ENCODE data around the gene EPB41L4A. TPM values are rescaled to one million over a fixed set of nuclear protein-coding genes. Genes with fewer than 3 reads are reported as not detected.

Gene EPB41L4A
- total and polyA plus RNA-seq, 2 donors (not counting 1 experiment from before 2014, with no cell fraction given), result 0.23 to 0.50 TPM

DNA sequence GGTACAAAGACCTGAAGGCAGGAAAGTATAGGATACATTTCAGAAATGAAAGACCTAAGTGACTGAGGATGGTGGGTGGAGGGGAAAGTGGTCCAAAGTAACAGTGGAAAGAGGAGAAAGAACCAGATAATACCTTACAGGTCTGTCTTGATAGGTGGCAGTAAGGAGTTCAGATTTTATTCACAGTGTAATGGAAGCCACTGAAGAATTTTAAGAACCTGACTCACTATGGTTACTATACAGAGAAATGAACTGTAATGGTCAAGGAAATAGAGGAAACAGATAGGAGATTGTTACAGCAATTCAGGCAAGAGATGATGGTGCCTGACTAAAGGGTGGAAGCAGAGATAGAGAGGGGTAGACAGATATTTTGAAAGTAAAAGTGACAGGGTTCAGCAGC, 46.5 kb downstream of the EPB41L4A start:
- Histone ChIP-seq H3K4me1 (ENCODE audit: control insufficient read depth, extremely low read depth, insufficient read depth, low read length) (no peaks in the 10 kb centered on the region), H3K36me3 (ENCODE audit: control insufficient read depth, insufficient read depth, low read length) (no peaks in the 10 kb centered on the region), H3K9ac (ENCODE audit: insufficient read depth, low read length) (no peak overlapping the region), H4K20me1 (ENCODE audit: control insufficient read depth, extremely low read depth, insufficient read depth, low read length) (no peaks in the 10 kb centered on the region), H3K4me3 (replicated peaks in 1 of 4; ENCODE audit: control extremely low read depth in 1 of 4, insufficient read depth in 1 of 4, low read depth in 3 of 4, low read length in 4 of 4) (no peak overlapping the region), H3K4me2 (ENCODE audit: extremely low read depth, insufficient read depth, low read length) (no peak overlapping the region), H2AFZ (ENCODE audit: low read length) (no peak overlapping the region), H3K27ac (ENCODE audit: insufficient read depth, low read length) (no peak overlapping the region), H3K9me3 (ENCODE audit: control insufficient read depth, insufficient read depth, low read depth, low read length) (no peaks in the 10 kb centered on the region), H3K27me3 (ENCODE audit: control insufficient read depth, insufficient read depth, low read length) (no peaks in the 10 kb centered on the region), H3K79me2 (ENCODE audit: control insufficient read depth, insufficient read depth, low read length) (no peaks in the 10 kb centered on the region)
- DNase-seq (ENCODE audit: low read depth in 2 of 2), result no peak
- TF ChIP-seq EZH2 (IDR thresholded peaks at IDR 0.05; ENCODE audit: low read length, missing control alignments), result no peak
- TF ChIP-seq, protein P1, sequence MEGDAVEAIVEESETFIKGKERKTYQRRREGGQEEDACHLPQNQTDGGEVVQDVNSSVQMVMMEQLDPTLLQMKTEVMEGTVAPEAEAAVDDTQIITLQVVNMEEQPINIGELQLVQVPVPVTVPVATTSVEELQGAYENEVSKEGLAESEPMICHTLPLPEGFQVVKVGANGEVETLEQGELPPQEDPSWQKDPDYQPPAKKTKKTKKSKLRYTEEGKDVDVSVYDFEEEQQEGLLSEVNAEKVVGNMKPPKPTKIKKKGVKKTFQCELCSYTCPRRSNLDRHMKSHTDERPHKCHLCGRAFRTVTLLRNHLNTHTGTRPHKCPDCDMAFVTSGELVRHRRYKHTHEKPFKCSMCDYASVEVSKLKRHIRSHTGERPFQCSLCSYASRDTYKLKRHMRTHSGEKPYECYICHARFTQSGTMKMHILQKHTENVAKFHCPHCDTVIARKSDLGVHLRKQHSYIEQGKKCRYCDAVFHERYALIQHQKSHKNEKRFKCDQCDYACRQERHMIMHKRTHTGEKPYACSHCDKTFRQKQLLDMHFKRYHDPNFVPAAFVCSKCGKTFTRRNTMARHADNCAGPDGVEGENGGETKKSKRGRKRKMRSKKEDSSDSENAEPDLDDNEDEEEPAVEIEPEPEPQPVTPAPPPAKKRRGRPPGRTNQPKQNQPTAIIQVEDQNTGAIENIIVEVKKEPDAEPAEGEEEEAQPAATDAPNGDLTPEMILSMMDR (conservative IDR thresholded peaks at IDR 0.05 in 1 of 2, IDR thresholded peaks at IDR 0.05 in 1 of 2; ENCODE audit: low read depth in 1 of 2, low read length in 2 of 2), result no peak

DNA sequence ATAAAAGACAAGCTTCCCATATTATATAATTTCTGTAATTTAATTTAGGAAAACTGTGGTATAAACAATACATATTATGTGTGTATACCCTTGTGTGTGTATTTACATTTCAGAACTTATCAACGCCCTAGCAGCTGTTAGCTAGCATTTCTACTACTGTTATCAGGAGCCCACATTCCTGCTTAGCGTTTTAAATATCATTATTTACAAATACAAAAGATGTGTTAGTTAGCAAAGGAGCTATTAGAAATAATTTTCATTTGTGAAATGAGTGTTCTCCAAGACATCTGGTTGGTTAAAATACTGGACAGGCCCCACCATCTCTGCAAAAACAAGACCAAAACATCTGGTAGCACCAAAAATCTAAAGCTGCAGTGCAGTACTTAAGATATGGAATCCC, 48.0 kb downstream of the EPB41L4A start:
- no peaks in the 10 kb centered on the region for H3K27me3 ChIP-seq (ENCODE audit: control insufficient read depth, insufficient read depth, low read length)
- no peaks in the 10 kb centered on the region for H3K4me1 ChIP-seq (ENCODE audit: control insufficient read depth, extremely low read depth, insufficient read depth, low read length)
- no peak overlapping the region for H3K4me2 ChIP-seq (ENCODE audit: extremely low read depth, insufficient read depth, low read length)
- no peaks in the 10 kb centered on the region for H3K36me3 ChIP-seq (ENCODE audit: control insufficient read depth, insufficient read depth, low read length)
- no peak for DNase-seq (ENCODE audit: low read depth in 2 of 2)
- H2AFZ ChIP-seq (ENCODE audit: low read length), result no peak overlapping the region
- H4K20me1 ChIP-seq (ENCODE audit: control insufficient read depth, extremely low read depth, insufficient read depth, low read length), result no peaks in the 10 kb centered on the region
- H3K9ac ChIP-seq (ENCODE audit: insufficient read depth, low read length), result no peak overlapping the region
- no peaks in the 10 kb centered on the region for H3K9me3 ChIP-seq (ENCODE audit: control insufficient read depth, insufficient read depth, low read depth, low read length)
- H3K27ac ChIP-seq (ENCODE audit: insufficient read depth, low read length), result no peak overlapping the region
- H3K79me2 ChIP-seq (ENCODE audit: control insufficient read depth, insufficient read depth, low read length), result no peaks in the 10 kb centered on the region
- H3K4me3 ChIP-seq (replicated peaks in 1 of 4; ENCODE audit: control extremely low read depth in 1 of 4, insufficient read depth in 1 of 4, low read depth in 3 of 4, low read length in 4 of 4), result no peak overlapping the region
- no peak for TF ChIP-seq EZH2 (IDR thresholded peaks at IDR 0.05; ENCODE audit: low read length, missing control alignments)
- TF ChIP-seq, protein P1 (conservative IDR thresholded peaks at IDR 0.05 in 1 of 2, IDR thresholded peaks at IDR 0.05 in 1 of 2; ENCODE audit: low read depth in 1 of 2, low read length in 2 of 2), result no peak

DNA sequence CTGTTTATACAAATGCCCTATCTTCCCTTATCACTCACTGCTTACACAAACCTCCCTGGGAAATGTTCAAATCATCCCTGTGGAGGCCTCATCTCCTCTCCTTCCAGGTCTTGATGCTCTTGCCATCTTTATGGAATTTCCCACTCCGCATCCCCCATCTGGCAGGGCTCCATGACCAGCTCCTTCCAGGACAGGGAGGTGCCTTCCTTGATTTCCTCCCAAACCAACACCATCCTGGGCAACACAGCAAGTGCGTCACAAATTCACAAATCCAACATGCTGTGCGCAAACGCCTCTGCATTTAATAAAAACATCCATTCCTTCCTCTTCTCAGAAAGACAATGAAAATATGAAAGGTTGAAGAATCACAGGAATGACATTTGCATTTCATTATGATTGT, 51.7 kb downstream of the EPB41L4A start:
- Histone ChIP-seq H3K4me2 (ENCODE audit: extremely low read depth, insufficient read depth, low read length) (no peak overlapping the region), H3K27me3 (ENCODE audit: control insufficient read depth, insufficient read depth, low read length) (no peaks in the 10 kb centered on the region), H3K36me3 (ENCODE audit: control insufficient read depth, insufficient read depth, low read length) (no peaks in the 10 kb centered on the region), H3K9me3 (ENCODE audit: control insufficient read depth, insufficient read depth, low read depth, low read length) (no peaks in the 10 kb centered on the region), H3K79me2 (ENCODE audit: control insufficient read depth, insufficient read depth, low read length) (no peaks in the 10 kb centered on the region), H3K4me3 (replicated peaks in 1 of 4; ENCODE audit: control extremely low read depth in 1 of 4, insufficient read depth in 1 of 4, low read depth in 3 of 4, low read length in 4 of 4) (no peak overlapping the region), H3K9ac (ENCODE audit: insufficient read depth, low read length) (no peak overlapping the region), H2AFZ (ENCODE audit: low read length) (no peak overlapping the region), H3K4me1 (ENCODE audit: control insufficient read depth, extremely low read depth, insufficient read depth, low read length) (no peaks in the 10 kb centered on the region), H4K20me1 (ENCODE audit: control insufficient read depth, extremely low read depth, insufficient read depth, low read length) (no peaks in the 10 kb centered on the region), H3K27ac (ENCODE audit: insufficient read depth, low read length) (no peak overlapping the region)
- no peak for TF ChIP-seq EZH2 (IDR thresholded peaks at IDR 0.05; ENCODE audit: low read length, missing control alignments)
- TF ChIP-seq, protein P1 (conservative IDR thresholded peaks at IDR 0.05 in 1 of 2, IDR thresholded peaks at IDR 0.05 in 1 of 2; ENCODE audit: low read depth in 1 of 2, low read length in 2 of 2), result no peak
- no peak for DNase-seq (ENCODE audit: low read depth in 2 of 2)

All from fibroblast of lung (primary cell).